Activated CD4-positive, alpha-beta T cell treated with anti-CD3 and anti-CD28 coated beads, Interleukin-2, amount 10 ng/mL, durations not matched to agents 24 days and 14 days (primary cell): ENCODE measurements around the gene LIN7C. TPM values are rescaled to one million over a fixed set of nuclear protein-coding genes. Genes with fewer than 3 reads are reported as not detected.
A peak's percentile ranks its signal among the peaks of the same experiment; 100 is the strongest.
"Not testable (repeated sequence)": the region's sequence is repeated elsewhere in the genome, so short reads cannot be mapped to it uniquely, and the experiment has no call there.

Experiments used
- DNase-seq: peaks from one replicate; pipeline ENCODE4 v3.0.0; 2022
- H3K27ac Mint-ChIP-seq: one replicate; pipeline ENCODE4 v1.8.0; 2022; ENCODE audit warnings: mild to moderate bottlenecking, mixed read lengths
- H3K27me3 Mint-ChIP-seq: one replicate; pipeline ENCODE4 v1.8.0; 2022; ENCODE audit warnings: mixed read lengths
- H3K36me3 Mint-ChIP-seq: one replicate; pipeline ENCODE4 v1.8.0; 2022; ENCODE audit warnings: low read depth, mild to moderate bottlenecking, mixed read lengths
- H3K4me1 Mint-ChIP-seq: one replicate; pipeline ENCODE4 v1.8.0; 2021; ENCODE audit warnings: mixed read lengths
- H3K4me3 Mint-ChIP-seq: one replicate; pipeline ENCODE4 v1.8.0; 2022; ENCODE audit warnings: mild to moderate bottlenecking, moderate library complexity, mixed read lengths
- H3K9me3 Mint-ChIP-seq: one replicate; pipeline ENCODE4 v1.8.0; 2021; ENCODE audit warnings: mixed read lengths
- intact Hi-C: fragments of 100-400 bp; cut with micrococcal nuclease; formaldehyde crosslinking; loops from one replicate; pipeline ENCODE4 v1.15.1; 2023
- total RNA-seq: library from RNA; stranded (reverse); gene quantifications from 2 replicates; pipeline ENCODE4 v1.2.3, GENCODE V29; 2022

Gene LIN7C
- total RNA-seq, 1 donor from 2014 or later, result 36.4 TPM

DNA sequence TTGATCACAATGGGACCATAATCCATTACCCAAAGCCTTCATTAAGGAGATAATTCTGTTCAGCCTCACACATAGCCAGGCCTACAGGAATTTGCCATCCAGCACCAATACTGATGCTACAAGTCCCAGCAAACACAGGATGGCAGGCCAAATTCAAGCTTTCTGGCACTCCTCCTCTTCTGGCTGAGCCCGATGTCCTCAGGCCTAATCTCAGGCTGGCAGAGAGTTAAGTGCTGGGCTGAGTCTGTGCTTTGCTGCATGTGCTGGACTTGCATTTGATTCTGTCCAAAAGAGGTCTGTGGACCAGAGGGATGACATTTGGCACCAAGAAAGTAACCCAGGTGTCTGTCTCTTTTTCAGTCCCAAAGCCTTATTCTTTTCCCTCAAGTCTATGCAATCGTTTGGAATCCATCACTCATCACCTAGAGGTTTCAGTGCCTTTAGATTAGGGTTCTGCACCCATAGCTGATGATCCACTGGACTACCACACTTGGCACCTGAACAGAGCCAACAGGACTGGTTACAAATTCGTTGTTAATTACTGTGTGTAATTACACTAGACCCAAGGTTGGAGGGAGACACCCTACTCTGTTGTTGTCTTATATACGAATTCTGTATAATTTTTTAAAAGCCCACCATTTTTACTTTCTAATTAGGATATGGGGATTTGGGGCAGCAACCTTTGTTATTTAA, 19.4 kb upstream of the LIN7C start:
- no peaks in the 10 kb centered on the region for H3K9me3 Mint-ChIP-seq
- no peaks in the 10 kb centered on the region for H3K27me3 Mint-ChIP-seq
- no peak overlapping the region for H3K27ac Mint-ChIP-seq
- DNase-seq, result no peak
- no peaks in the 10 kb centered on the region for H3K36me3 Mint-ChIP-seq
- H3K4me1 Mint-ChIP-seq, result no peaks in the 10 kb centered on the region
- intact Hi-C loops, result no loop called here
- no peak overlapping the region for H3K4me3 Mint-ChIP-seq

DNA sequence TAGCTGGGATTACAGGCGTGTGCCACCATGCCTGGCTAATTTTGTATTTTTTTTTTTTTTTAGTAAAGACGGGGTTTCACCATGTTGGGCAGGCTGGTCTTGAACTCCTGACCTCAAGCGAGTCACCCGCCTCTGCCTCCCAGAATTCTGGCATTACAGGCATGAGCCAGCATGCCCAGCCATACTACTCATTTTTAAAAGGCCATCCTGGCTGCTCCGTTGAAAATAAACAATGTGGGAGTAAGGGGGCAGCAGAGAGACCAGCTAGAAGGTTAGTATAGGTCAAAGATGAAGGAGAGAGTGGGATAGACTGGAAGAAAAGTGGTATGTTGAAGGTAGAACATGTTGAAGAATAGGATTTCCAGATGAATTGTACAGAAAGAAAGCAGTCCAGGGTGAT, 17.6 kb upstream of the LIN7C start:
- Mint-ChIP-seq H3K36me3 (no peaks in the 10 kb centered on the region), H3K27ac (no peak overlapping the region), H3K9me3 (no peaks in the 10 kb centered on the region), H3K4me3 (no peak overlapping the region), H3K27me3 (peaks cover under 1% of the 10 kb centered on the region), H3K4me1 (no peaks in the 10 kb centered on the region)
- intact Hi-C loops, result no loop called here
- no peak for DNase-seq

GRCh38 chr11:27520226-27520625, 13.7 kb upstream of the LIN7C start:
- H3K4me3 Mint-ChIP-seq, result no peak overlapping the region
- H3K4me1 Mint-ChIP-seq, result no peaks in the 10 kb centered on the region
- no peaks in the 10 kb centered on the region for H3K36me3 Mint-ChIP-seq
- intact Hi-C loops, result no loop called here
- H3K27me3 Mint-ChIP-seq, result peaks cover 2% of the 10 kb centered on the region
- DNase-seq, result no peak
- no peak overlapping the region for H3K27ac Mint-ChIP-seq
- H3K9me3 Mint-ChIP-seq, result no peaks in the 10 kb centered on the region

DNA sequence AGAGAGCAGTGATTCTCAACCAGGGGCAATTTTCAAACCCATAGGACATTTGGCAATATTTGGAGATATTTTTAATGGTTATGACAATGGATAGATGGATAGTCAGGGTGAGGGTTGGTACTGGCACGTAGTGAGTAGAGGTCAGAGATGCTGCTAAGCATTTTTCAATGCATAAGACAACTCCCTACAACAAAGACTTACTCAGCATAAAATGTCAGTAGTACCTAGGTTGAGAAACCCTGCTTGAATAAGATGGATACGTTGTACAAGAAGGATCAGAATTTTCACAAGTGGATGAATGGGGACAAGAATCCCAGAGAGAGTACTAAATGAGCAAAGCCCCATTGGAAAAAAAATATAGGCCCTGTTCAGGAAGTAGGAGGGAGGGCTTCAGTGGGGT, 11.9 kb upstream of the LIN7C start:
- DNase-seq, result no peak
- Mint-ChIP-seq H3K4me1 (no peaks in the 10 kb centered on the region), H3K4me3 (no peak overlapping the region), H3K36me3 (no peaks in the 10 kb centered on the region), H3K27ac (no peak overlapping the region), H3K9me3 (no peaks in the 10 kb centered on the region), H3K27me3 (peaks cover 2% of the 10 kb centered on the region)
- intact Hi-C loops, result no loop called here

GRCh38 chr11:27517490-27517889, 10.9 kb upstream of the LIN7C start:
- intact Hi-C loops, H3K36me3 Mint-ChIP-seq: not testable (repeated sequence)

DNA sequence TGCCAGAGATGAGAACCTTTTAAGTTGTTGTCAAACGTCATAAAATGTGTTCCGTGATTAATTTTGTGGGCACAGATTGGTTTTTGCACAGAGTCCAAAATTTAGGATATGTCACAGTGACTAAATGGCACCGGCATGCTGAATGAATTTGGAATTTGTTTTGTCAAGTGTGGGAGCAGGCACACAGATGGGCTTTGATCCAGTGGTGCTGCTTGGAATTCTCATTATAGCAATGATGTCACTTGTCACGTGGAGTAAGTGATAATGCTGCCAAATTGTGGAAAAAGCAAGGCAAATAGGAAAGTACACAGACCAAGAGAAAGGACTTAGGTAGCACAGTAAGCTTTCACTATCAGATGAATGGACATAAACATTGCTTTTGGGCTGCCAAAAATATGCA, 8.0 kb upstream of the LIN7C start:
- Mint-ChIP-seq H3K4me1 (no peaks in the 10 kb centered on the region), H3K36me3 (no peaks in the 10 kb centered on the region), H3K9me3 (no peaks in the 10 kb centered on the region), H3K27ac (no peak overlapping the region), H3K4me3 (no peak overlapping the region), H3K27me3 (peaks cover 2% of the 10 kb centered on the region)
- intact Hi-C loops, result no loop called here
- DNase-seq, result no peak

More at GRCh38 chr11:27517490-27517889, 10.9 kb upstream of the LIN7C start:
- not testable (repeated sequence) for H3K9me3 Mint-ChIP-seq, H3K27ac Mint-ChIP-seq, H3K4me3 Mint-ChIP-seq, H3K27me3 Mint-ChIP-seq, DNase-seq, H3K4me1 Mint-ChIP-seq

DNA sequence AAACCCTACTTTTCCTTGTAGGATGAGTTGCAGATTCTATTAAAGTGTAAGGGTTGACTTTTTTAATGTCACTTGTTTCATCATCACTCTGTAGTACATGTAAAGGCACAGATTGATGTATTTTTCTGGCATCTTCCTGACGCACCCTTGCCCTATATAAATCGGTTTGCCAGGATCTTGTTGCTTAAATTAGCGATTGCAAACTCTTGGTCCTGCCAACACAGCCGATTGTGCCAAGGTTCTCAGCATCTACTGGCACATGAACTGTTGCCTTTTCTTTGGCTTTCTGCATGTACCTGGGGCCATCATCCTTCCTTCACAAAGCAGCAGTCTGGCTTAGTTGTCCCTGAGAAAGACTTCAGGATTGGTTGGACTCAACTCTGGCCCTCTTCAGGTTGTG, 7.5 kb upstream of the LIN7C start:
- Mint-ChIP-seq H3K27me3 (peaks cover 1% of the 10 kb centered on the region), H3K9me3 (no peaks in the 10 kb centered on the region), H3K36me3 (no peaks in the 10 kb centered on the region), H3K27ac (no peak overlapping the region), H3K4me1 (peaks cover 2% of the 10 kb centered on the region), H3K4me3 (no peak overlapping the region)
- DNase-seq, result no peak
- intact Hi-C loops, result no loop called here

DNA sequence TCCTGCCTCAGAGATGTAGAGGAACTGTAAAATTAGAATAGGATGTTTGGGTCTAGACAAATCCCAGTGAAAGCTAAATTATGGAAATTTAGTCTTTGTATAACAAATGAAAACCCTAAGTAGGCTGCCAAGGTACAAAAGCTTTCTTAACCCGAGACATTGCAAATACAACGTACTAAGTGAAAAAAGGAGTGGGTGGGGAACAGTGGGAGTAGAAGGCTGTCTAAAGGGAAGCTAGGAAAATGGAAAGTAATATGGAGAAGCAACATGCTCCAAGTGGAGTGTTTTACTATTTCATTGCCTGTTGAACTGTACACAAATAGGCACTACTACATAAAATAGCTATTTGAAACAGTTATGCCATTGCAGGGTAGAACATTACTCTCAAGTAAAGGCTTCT, 6.8 kb upstream of the LIN7C start:
- intact Hi-C loops, result no loop called here
- H3K4me3 Mint-ChIP-seq, result no peak overlapping the region

GRCh38 chr11:27512238-27512637, 5.7 kb upstream of the LIN7C start:
- Mint-ChIP-seq H3K9me3 (peaks cover 4% of the 10 kb centered on the region), H3K36me3 (no peaks in the 10 kb centered on the region), H3K4me1 (peaks cover 12% of the 10 kb centered on the region), H3K27me3 (no peaks in the 10 kb centered on the region), H3K4me3 (no peak overlapping the region), H3K27ac (no peak overlapping the region)
- intact Hi-C loops, result no loop called here
- DNase-seq, result no peak

More for the DNA sequence above, 6.8 kb upstream of the LIN7C start:
- Mint-ChIP-seq H3K27me3 (no peaks in the 10 kb centered on the region), H3K9me3 (peaks cover under 1% of the 10 kb centered on the region), H3K36me3 (no peaks in the 10 kb centered on the region), H3K27ac (no peak overlapping the region), H3K4me1 (peaks cover 4% of the 10 kb centered on the region)
- no peak for DNase-seq

DNA sequence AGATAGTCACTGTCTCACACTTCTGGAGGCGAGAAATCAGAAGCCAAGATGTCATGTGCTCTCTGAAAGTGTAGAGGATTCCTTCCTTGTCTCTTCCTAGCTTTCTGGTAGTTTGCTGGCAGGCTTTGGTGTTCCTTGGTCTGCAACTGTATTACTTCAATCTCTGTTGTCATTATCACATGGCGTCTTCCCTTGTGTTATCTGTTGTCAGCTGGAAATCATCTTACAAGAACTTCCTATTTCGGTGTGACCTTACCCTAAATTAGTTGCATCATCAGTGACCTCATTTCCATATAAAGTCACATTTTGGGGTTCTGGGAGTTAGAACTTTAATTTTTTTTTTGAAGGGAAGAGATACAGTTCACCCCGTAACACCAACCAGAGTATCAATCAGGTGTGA, 3.3 kb upstream of the LIN7C start:
- H3K27me3 Mint-ChIP-seq, result no peaks in the 10 kb centered on the region
- H3K36me3 Mint-ChIP-seq, result no peaks in the 10 kb centered on the region
- intact Hi-C loops, result no loop called here
- peaks cover 4% of the 10 kb centered on the region for H3K9me3 Mint-ChIP-seq
- H3K27ac Mint-ChIP-seq, result no peak overlapping the region
- H3K4me1 Mint-ChIP-seq, result peaks cover 18% of the 10 kb centered on the region
- no peak overlapping the region for H3K4me3 Mint-ChIP-seq
- no peak for DNase-seq

DNA sequence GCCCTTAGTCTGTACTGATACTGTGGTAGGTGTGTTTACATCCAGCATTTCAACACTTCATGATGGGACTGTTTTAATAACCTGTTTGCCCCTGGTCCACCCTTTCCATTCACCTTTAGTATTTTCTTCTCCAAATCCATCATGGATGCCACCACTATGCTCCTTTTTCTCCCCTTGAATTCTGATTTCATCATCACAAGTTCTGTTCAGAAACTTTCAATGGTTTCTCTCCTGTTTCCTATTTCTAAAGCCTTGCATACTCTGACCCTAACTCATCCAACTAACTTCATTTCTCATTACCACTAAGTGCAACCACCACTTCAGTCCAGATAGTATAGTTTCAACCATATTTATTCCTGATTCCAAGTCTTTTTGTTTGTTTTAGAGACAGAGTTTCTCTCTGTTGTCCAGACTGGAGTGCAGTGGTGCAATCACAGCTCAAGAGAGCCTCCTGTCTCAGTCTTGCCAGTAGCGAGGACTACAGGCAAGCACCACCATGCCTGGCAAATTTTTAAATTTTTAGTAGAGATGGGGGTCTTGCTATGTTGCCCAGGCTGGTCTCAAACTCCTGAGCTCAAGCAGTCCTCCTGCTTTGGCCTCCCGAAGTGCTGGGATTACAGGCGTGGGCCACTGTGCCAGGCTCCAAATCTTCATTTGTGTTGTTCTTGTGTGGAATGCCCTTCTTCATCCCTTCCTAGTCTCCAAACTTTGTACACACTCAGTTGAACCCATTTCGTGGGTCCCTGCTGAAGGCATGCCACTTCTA, 1.2 kb upstream of the LIN7C start:
- H3K27ac Mint-ChIP-seq, result peak overlapping the region; percentile 42
- no peak for DNase-seq
- peaks cover 8% of the 10 kb centered on the region for H3K36me3 Mint-ChIP-seq
- peaks cover 24% of the 10 kb centered on the region for H3K4me1 Mint-ChIP-seq
- intact Hi-C loops, result loop anchor here (2.0 kb wide), 2 partner anchors 21 to 35 kb away; partner anchors contain the start of gene LGR4
- H3K9me3 Mint-ChIP-seq, result peaks cover 4% of the 10 kb centered on the region
- H3K27me3 Mint-ChIP-seq, result no peaks in the 10 kb centered on the region
- H3K4me3 Mint-ChIP-seq, result peak overlapping the region; percentile 97

DNA sequence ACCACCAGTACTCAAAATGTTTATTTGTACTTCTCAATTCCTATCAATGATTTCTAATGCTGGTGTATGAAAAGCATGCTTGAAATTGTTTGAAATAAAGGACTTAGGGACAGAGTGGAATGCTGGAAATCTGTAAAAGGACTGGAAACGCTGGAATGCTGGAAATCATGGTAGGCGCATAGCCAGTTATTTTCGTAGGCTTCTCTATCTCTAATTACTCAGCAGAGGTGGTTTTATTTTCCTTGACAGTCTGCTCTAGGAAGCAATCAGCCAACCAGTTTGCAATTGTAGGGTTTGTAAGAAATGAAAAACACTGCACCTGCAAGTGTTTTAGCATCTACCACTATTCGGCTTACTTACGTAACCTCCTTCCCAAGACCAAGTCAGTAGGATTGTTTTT, 788 bp downstream of the LIN7C start:
- intact Hi-C loops, result loop anchor here (1.0 to 2.0 kb wide), 6 partner anchors 8 to 603 kb away; partner anchors contain the start of genes CCDC34, KIF18A, LGR4 and METTL15
- H3K36me3 Mint-ChIP-seq, result peaks cover 14% of the 10 kb centered on the region
- H3K4me3 Mint-ChIP-seq, result peak overlapping the region; percentile 97
- no peaks in the 10 kb centered on the region for H3K27me3 Mint-ChIP-seq
- H3K4me1 Mint-ChIP-seq, result peaks cover 29% of the 10 kb centered on the region
- DNase-seq, result no peak
- H3K9me3 Mint-ChIP-seq, result peaks cover 4% of the 10 kb centered on the region
- H3K27ac Mint-ChIP-seq, result peak overlapping the region; percentile 99

DNA sequence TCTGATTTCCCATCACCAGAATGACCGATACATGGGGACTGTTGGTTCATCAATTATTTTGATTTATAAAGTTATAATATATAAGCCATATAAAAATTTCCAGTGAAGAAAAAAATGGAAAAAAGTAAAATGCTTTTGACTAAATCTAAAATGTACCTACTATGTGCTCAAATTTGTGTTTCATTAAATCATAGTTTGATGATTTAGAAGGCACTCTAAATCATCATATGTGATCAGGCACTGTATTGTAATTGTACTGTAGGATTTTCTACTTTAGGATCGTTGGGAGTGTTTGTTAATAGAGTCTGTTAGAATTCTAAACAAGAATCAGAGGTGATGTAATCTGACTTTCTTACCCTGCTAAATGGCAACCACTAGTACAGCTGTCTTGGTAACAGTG, 2.4 kb downstream of the LIN7C start:
- DNase-seq, result no peak

GRCh38 chr11:27501100-27501499, 5.5 kb downstream of the LIN7C start:
- H3K36me3 Mint-ChIP-seq, result peaks cover 33% of the 10 kb centered on the region
- H3K27ac Mint-ChIP-seq, result no peak overlapping the region
- intact Hi-C loops, result no loop called here
- DNase-seq, result no peak
- peaks cover 18% of the 10 kb centered on the region for H3K4me1 Mint-ChIP-seq
- H3K4me3 Mint-ChIP-seq, result no peak overlapping the region
- no peaks in the 10 kb centered on the region for H3K27me3 Mint-ChIP-seq
- H3K9me3 Mint-ChIP-seq, result no peaks in the 10 kb centered on the region

More for the DNA sequence above, 2.4 kb downstream of the LIN7C start:
- peaks cover 28% of the 10 kb centered on the region for H3K4me1 Mint-ChIP-seq
- peaks cover 23% of the 10 kb centered on the region for H3K36me3 Mint-ChIP-seq
- peaks cover 4% of the 10 kb centered on the region for H3K9me3 Mint-ChIP-seq
- no peaks in the 10 kb centered on the region for H3K27me3 Mint-ChIP-seq
- peak overlapping the region; percentile 97 for H3K4me3 Mint-ChIP-seq
- no peak overlapping the region for H3K27ac Mint-ChIP-seq
- intact Hi-C loops, result no loop called here
